ENCODE data around the gene BNIP1. TPM values are rescaled to one million over a fixed set of nuclear protein-coding genes. Genes with fewer than 3 reads are reported as not detected.

Gene BNIP1
- total and polyA plus RNA-seq, 2 donors (not counting 3 experiments of a cell fraction or from before 2014, with no cell fraction given): 19.7 to 22.6 TPM

DNA sequence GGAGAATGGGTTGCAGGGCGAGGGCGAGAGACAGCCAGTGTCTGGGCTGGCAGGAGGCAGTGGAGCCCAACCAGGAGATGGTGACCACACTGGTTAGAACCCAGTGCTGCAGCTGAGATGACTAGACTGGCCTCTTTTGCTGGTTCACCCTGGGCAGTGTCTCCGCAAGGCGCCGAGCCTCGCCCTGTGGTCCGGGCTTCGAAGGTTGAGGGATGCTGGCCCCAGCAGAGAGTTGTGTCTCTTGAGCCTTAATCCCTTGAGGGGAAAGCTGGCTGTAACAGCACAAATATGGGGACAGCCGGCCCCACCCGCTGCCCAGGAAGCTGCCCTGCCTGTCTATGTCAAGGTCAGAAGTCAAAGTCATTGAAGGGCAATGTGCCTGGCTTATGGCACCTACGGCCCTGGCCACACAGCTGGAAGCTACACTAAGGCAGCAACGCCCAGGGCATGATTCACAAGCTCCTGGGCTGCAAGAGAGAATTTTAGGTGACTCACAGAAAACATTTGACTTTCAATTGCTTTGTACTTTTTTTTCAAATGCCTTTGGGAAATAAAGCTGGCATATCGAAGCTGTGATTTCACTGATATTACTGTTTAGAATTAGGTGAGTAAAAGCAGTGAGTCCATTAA lies 57.4 kb downstream of the BNIP1 start:
- Histone ChIP-seq H3K4me3 (replicated peaks in 1 of 3; ENCODE audit: insufficient read depth in 1 of 3, low read depth in 1 of 3, low read length in 3 of 3) (no peak overlapping the region), H4K20me1 (replicated peaks; ENCODE audit: control insufficient read depth, extremely low read depth, insufficient read depth, low read length) (no peaks in the 10 kb centered on the region), H3K9me3 (replicated peaks; ENCODE audit: control insufficient read depth, insufficient read depth, low read length) (no peaks in the 10 kb centered on the region), H3K4me1 (ENCODE audit: control insufficient read depth, extremely low read depth, insufficient read depth, low read length) (no peaks in the 10 kb centered on the region), H3K79me2 (ENCODE audit: control insufficient read depth, insufficient read depth, low read length) (no peaks in the 10 kb centered on the region), H3K4me2 (ENCODE audit: insufficient read depth, low read length) (no peak overlapping the region), H3K9me1 (replicated peaks; ENCODE audit: control insufficient read depth, extremely low read depth, insufficient read depth, low read length) (no peaks in the 10 kb centered on the region), H3K9ac (replicated peaks; ENCODE audit: extremely low read depth, insufficient read depth, low read length) (no peak overlapping the region), H3K36me3 (ENCODE audit: control insufficient read depth in 2 of 2, extremely low read depth in 1 of 2, insufficient read depth in 2 of 2, low read length in 2 of 2) (no peaks in the 10 kb centered on the region), H2AFZ (ENCODE audit: low read depth, low read length) (no peak overlapping the region), H3K27me3 (ENCODE audit: control insufficient read depth in 2 of 2, insufficient read depth in 2 of 2, low read length in 2 of 2) (peaks cover 6 to 9% of the 10 kb centered on the region in 2 experiments), H3K27ac (ENCODE audit: insufficient read depth, low read depth, low read length) (no peak overlapping the region)
- dilution Hi-C loops (cut with MboI; ENCODE audit: extremely low pct_ligation_motif_present, low sequenced_read_pairs): no loop called here
- no TSS peak for BruUV-seq (replicated peaks)
- CTCF ChIA-PET: interaction anchor here (0.9 to 1.7 kb wide), 9 partner anchors 10 to 495 kb away, joined by 3 to 6 read pairs (median 4); partner anchors contain the start of gene ATP6V0E1
- DNase-seq (ENCODE audit: low read depth, low spot score) (no peak), FAIRE-seq (no peak)
- POLR2A ChIA-PET: no interaction called here
- intact Hi-C loops (cut with micrococcal nuclease): no loop called here
- TF ChIP-seq, protein P1, sequence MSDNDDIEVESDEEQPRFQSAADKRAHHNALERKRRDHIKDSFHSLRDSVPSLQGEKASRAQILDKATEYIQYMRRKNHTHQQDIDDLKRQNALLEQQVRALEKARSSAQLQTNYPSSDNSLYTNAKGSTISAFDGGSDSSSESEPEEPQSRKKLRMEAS (IDR thresholded peaks at IDR 0.05; ENCODE audit: insufficient read depth, insufficient read length): no peak
- TF ChIP-seq POLR2A (IDR thresholded peaks at IDR 0.05; ENCODE audit: low read depth, low read length) (no peak), JUN (IDR thresholded peaks at IDR 0.05; ENCODE audit: borderline replicate concordance, insufficient read depth, insufficient read length, low read depth) (no peak), FOS (IDR thresholded peaks at IDR 0.05; ENCODE audit: borderline replicate concordance, insufficient read depth, low read length) (peak; percentile 43), MYC (IDR thresholded peaks at IDR 0.05; ENCODE audit: low read depth, low read length) (no peak), POLR2AphosphoS5 (IDR thresholded peaks at IDR 0.05; ENCODE audit: insufficient read depth, low read depth, low read length) (no peak), GATA2 (IDR thresholded peaks at IDR 0.05; ENCODE audit: insufficient read depth, insufficient read length, low read depth, low read length) (no peak)
- TF ChIP-seq, protein P2, sequence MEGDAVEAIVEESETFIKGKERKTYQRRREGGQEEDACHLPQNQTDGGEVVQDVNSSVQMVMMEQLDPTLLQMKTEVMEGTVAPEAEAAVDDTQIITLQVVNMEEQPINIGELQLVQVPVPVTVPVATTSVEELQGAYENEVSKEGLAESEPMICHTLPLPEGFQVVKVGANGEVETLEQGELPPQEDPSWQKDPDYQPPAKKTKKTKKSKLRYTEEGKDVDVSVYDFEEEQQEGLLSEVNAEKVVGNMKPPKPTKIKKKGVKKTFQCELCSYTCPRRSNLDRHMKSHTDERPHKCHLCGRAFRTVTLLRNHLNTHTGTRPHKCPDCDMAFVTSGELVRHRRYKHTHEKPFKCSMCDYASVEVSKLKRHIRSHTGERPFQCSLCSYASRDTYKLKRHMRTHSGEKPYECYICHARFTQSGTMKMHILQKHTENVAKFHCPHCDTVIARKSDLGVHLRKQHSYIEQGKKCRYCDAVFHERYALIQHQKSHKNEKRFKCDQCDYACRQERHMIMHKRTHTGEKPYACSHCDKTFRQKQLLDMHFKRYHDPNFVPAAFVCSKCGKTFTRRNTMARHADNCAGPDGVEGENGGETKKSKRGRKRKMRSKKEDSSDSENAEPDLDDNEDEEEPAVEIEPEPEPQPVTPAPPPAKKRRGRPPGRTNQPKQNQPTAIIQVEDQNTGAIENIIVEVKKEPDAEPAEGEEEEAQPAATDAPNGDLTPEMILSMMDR (IDR thresholded peaks at IDR 0.05; ENCODE audit: extremely low read depth in 1 of 2, insufficient read depth in 1 of 2, low read depth in 1 of 2, low read length in 2 of 2): no peak

All from endothelial cell of umbilical vein (primary cell).